GM13977 (cell line): ENCODE results near the gene TFR2.

Experiments
- DNase-seq: peaks from one replicate; pipeline ENCODE4 v3.0.0; 2012; ENCODE audit warnings: low spot score
- CTCF ChIP-seq: IDR thresholded peaks from 2 replicates; pipeline ENCODE4 v1.5.1; 2012; ENCODE audit warnings: mild to moderate bottlenecking, control low read depth; ENCODE audit not compliant: insufficient read depth; ENCODE audit errors: extremely low read depth, missing control alignments
- in situ Hi-C: fragments of 300-500 bp; cut with MboI; formaldehyde crosslinking; loops from one replicate; pipeline ENCODE4 v1.12.0; 2022; ENCODE audit warnings: low sequenced_read_pairs, low pct_unique_long_range_greater_than_20kb, mixed read lengths, inconsistent platforms; ENCODE audit not compliant: unreplicated experiment

TFR2 gene

DNA sequence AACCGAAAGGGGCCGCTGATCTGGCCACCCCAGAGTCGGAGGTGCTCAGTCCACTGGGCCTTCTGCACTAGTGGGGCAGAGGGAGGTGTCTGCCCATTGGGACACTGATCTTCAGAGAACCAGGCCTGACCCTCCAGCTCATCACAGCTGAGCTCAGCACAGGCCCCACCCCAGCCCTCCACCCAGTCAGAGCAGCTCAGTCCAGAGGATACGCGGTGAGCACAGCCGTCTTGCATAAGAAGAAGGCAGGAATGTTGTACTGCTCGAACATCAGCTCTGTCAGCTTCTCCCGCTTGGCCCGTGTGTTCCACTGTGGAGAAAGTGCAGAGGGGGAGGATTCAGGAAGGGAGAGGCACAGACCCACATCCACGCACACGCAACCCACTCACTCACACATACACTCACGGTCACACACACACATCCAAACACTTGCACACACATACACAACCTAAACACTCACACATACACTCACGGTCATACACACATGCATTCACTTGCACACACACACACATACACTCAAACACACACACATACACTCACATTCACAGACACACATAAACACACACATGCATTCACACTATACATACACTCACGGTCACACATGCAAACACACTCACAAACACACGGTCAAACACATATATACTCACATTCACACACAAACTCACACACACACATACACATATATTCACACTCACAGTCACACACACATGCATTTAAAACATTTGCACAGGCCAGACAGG is 8.6 kb upstream of the TFR2 start:
- in situ Hi-C loops, result no loop called here
- no peak for DNase-seq
- no peak for TF ChIP-seq CTCF

DNA sequence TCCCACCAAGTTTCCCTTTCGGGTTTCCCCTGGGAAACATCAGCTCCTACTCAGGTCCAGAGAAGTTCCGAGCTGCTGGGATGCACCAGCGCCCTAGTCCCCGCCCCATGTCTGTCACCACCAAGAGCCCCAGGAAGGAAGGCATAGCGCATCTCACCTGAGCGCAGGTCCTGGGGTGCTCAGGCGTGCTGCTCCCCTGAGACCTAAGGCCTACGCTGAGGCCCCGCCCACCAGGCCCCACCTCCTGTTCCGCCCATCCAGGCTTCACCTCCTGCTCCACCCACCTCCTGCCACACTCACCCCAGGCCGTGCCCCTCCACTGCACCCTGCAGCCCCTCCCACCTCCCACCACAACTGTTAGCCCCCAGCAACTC is 1.2 kb upstream of the TFR2 start:
- no peak for TF ChIP-seq CTCF
- DNase-seq, result peak; percentile 80
- in situ Hi-C loops, result no loop called here

GRCh38 chr7:100641860-100642533 is 645 bp upstream of the TFR2 start:
- TF ChIP-seq CTCF, result no peak
- DNase-seq, result no peak
- in situ Hi-C loops, result no loop called here

- TF ChIP-seq CTCF, result no peak
- DNase-seq, result no peak
These were observed 573 bp downstream of the TFR2 start for GRCh38 chr7:100640517-100641440.

DNA sequence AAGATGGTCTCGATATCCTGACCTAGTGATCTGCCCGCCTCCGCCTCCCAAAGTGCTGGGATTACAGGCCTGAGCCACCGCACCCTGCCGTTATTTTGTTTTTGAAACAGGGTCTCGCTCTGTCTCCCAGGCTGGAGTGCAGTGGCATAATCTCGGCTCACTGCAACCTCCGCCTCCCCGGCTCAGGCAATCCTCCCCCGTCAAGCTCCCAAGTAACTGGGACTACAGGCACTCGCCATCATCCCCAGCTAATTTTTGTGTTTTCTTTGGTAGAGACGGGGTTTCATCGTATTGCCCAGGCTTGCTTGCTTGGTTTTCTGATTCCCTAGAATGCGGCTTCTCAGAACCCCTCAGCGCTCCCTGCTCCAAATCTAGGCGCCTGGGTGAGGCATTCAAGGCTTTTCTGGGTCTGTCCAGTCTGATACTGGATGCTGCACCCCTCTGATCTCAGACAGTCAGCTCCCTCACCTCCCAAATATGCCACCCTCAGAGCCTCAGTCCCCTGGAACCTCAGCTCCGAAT is 1.3 kb downstream of the TFR2 start:
- in situ Hi-C loops, result no loop called here
- DNase-seq, result no peak
- no peak for TF ChIP-seq CTCF

More at GRCh38 chr7:100640517-100641440, 573 bp downstream of the TFR2 start:
- in situ Hi-C loops, result no loop called here
